Measurements from ENCODE around the gene BCKDHA. TPM values are rescaled to one million over a fixed set of nuclear protein-coding genes. Genes with fewer than 3 reads are reported as not detected.

The BCKDHA gene
- total and polyA plus RNA-seq, 2 experiments from 2014 or later, result 26.8 to 29.4 TPM

- H3K4me2 ChIP-seq (ENCODE audit: unreplicated experiment), result no peak overlapping the region
- H3K36me3 ChIP-seq (ENCODE audit: low read depth), result no peaks in the 10 kb centered on the region
Observed at GRCh38 chr19:41386442-41386841, 11.2 kb upstream of the BCKDHA start.

GRCh38 chr19:41391618-41392017 lies 6.0 kb upstream of the BCKDHA start:
- H3K36me3 ChIP-seq (ENCODE audit: low read depth), result no peaks in the 10 kb centered on the region
- TF ChIP-seq EZH2phosphoT487 (IDR thresholded peaks at IDR 0.05; ENCODE audit: insufficient read depth, low read depth) (no peak), EZH2 (IDR thresholded peaks at IDR 0.05; ENCODE audit: insufficient read depth, poor library complexity, severe bottlenecking) (no peak)
- H3K4me1 ChIP-seq (ENCODE audit: insufficient read depth), result no peaks in the 10 kb centered on the region
- no peak overlapping the region for H3K4me3 ChIP-seq
- no peak overlapping the region for H3K9ac ChIP-seq
- H2AFZ ChIP-seq, result no peak overlapping the region
- H4K20me1 ChIP-seq (ENCODE audit: insufficient read depth), result no peaks in the 10 kb centered on the region
- in situ Hi-C loops (cut with MboI), result no loop called here
- WGBS, 2 experiments (ENCODE audit: low coverage in 1 of 2, low lambda C conversion rate in 2 of 2, missing lambda C conversion rate in 2 of 2), result 83 to 84% methylated on average over 8 to 11 of the region's 11 CpGs
- H3F3A ChIP-seq (ENCODE audit: insufficient read depth), result no peaks in the 10 kb centered on the region
- H3K9me3 ChIP-seq (ENCODE audit: low read depth), result no peaks in the 10 kb centered on the region
- no peaks in the 10 kb centered on the region for H3K9me2 ChIP-seq (ENCODE audit: insufficient read depth)
- H3K4me2 ChIP-seq (ENCODE audit: unreplicated experiment), result no peak overlapping the region
- no peaks in the 10 kb centered on the region for H3K27me3 ChIP-seq (replicated peaks; ENCODE audit: insufficient read depth)
- DNase-seq, result no peak
- H3K79me2 ChIP-seq (ENCODE audit: insufficient read depth), result peaks cover 13% of the 10 kb centered on the region
- H3K27ac ChIP-seq, result no peak overlapping the region

More at GRCh38 chr19:41386442-41386841, 11.2 kb upstream of the BCKDHA start:
- TF ChIP-seq EZH2phosphoT487 (IDR thresholded peaks at IDR 0.05; ENCODE audit: insufficient read depth, low read depth), result no peak
- TF ChIP-seq EZH2 (IDR thresholded peaks at IDR 0.05; ENCODE audit: insufficient read depth, poor library complexity, severe bottlenecking), result no peak
- DNase-seq, result no peak
- Histone ChIP-seq H4K20me1 (ENCODE audit: insufficient read depth) (no peaks in the 10 kb centered on the region), H3K4me3 (no peak overlapping the region), H3K27me3 (replicated peaks; ENCODE audit: insufficient read depth) (no peaks in the 10 kb centered on the region), H3K4me1 (ENCODE audit: insufficient read depth) (no peaks in the 10 kb centered on the region), H3K27ac (no peak overlapping the region), H3K9ac (no peak overlapping the region), H2AFZ (no peak overlapping the region), H3K9me3 (ENCODE audit: low read depth) (no peaks in the 10 kb centered on the region), H3F3A (ENCODE audit: insufficient read depth) (no peaks in the 10 kb centered on the region), H3K9me2 (ENCODE audit: insufficient read depth) (no peaks in the 10 kb centered on the region), H3K79me2 (ENCODE audit: insufficient read depth) (no peaks in the 10 kb centered on the region)
- 87 to 91% methylated on average over 13 of the region's 13 CpGs for WGBS, 2 experiments (ENCODE audit: low coverage in 1 of 2, low lambda C conversion rate in 2 of 2, missing lambda C conversion rate in 2 of 2)
- in situ Hi-C loops (cut with MboI), result no loop called here

GRCh38 chr19:41392775-41393174 lies 4.8 kb upstream of the BCKDHA start:
- H3K9me3 ChIP-seq (ENCODE audit: low read depth), result no peaks in the 10 kb centered on the region
- H3K27ac ChIP-seq, result no peak overlapping the region
- no peak for DNase-seq
- WGBS, 2 experiments (ENCODE audit: low coverage in 1 of 2, low lambda C conversion rate in 2 of 2, missing lambda C conversion rate in 2 of 2), result 79 to 90% methylated on average over 12 of the region's 12 CpGs
- no peak overlapping the region for H3K4me3 ChIP-seq
- peaks cover 19% of the 10 kb centered on the region for H3K79me2 ChIP-seq (ENCODE audit: insufficient read depth)
- in situ Hi-C loops (cut with MboI), result no loop called here
- H3K36me3 ChIP-seq (ENCODE audit: low read depth), result no peaks in the 10 kb centered on the region
- TF ChIP-seq EZH2 (IDR thresholded peaks at IDR 0.05; ENCODE audit: insufficient read depth, poor library complexity, severe bottlenecking) (no peak), EZH2phosphoT487 (IDR thresholded peaks at IDR 0.05; ENCODE audit: insufficient read depth, low read depth) (no peak)
- H3K9me2 ChIP-seq (ENCODE audit: insufficient read depth), result no peaks in the 10 kb centered on the region
- H2AFZ ChIP-seq, result no peak overlapping the region
- no peak overlapping the region for H3K4me2 ChIP-seq (ENCODE audit: unreplicated experiment)
- no peak overlapping the region for H3K9ac ChIP-seq
- H4K20me1 ChIP-seq (ENCODE audit: insufficient read depth), result no peaks in the 10 kb centered on the region
- no peaks in the 10 kb centered on the region for H3K27me3 ChIP-seq (replicated peaks; ENCODE audit: insufficient read depth)
- H3F3A ChIP-seq (ENCODE audit: insufficient read depth), result no peaks in the 10 kb centered on the region
- no peaks in the 10 kb centered on the region for H3K4me1 ChIP-seq (ENCODE audit: insufficient read depth)

- Histone ChIP-seq H4K20me1 (ENCODE audit: insufficient read depth) (no peaks in the 10 kb centered on the region), H3K9me3 (ENCODE audit: low read depth) (no peaks in the 10 kb centered on the region), H3K79me2 (ENCODE audit: insufficient read depth) (peaks cover 41% of the 10 kb centered on the region), H3K36me3 (ENCODE audit: low read depth) (no peaks in the 10 kb centered on the region), H3K9me2 (ENCODE audit: insufficient read depth) (no peaks in the 10 kb centered on the region), H3K27me3 (replicated peaks; ENCODE audit: insufficient read depth) (no peaks in the 10 kb centered on the region), H3K4me2 (ENCODE audit: unreplicated experiment) (no peak overlapping the region), H3K4me3 (no peak overlapping the region), H3K4me1 (ENCODE audit: insufficient read depth) (peaks cover 8% of the 10 kb centered on the region), H3K27ac (no peak overlapping the region), H2AFZ (no peak overlapping the region), H3K9ac (no peak overlapping the region), H3F3A (ENCODE audit: insufficient read depth) (no peaks in the 10 kb centered on the region)
- WGBS, 2 experiments (ENCODE audit: low coverage in 1 of 2, low lambda C conversion rate in 2 of 2, missing lambda C conversion rate in 2 of 2), result 55 to 62% methylated on average over 6 of the region's 6 CpGs
- no peak for DNase-seq
- no peak for TF ChIP-seq EZH2 (IDR thresholded peaks at IDR 0.05; ENCODE audit: insufficient read depth, poor library complexity, severe bottlenecking)
- in situ Hi-C loops (cut with MboI), result no loop called here
Observed at GRCh38 chr19:41395355-41395754, 2.3 kb upstream of the BCKDHA start.

- Histone ChIP-seq H3K4me2 (ENCODE audit: unreplicated experiment) (peak overlapping the region; percentile 94), H3K9me2 (ENCODE audit: insufficient read depth) (no peaks in the 10 kb centered on the region), H3K79me2 (ENCODE audit: insufficient read depth) (peaks cover 41% of the 10 kb centered on the region), H3F3A (ENCODE audit: insufficient read depth) (no peaks in the 10 kb centered on the region), H3K9me3 (ENCODE audit: low read depth) (no peaks in the 10 kb centered on the region), H3K36me3 (ENCODE audit: low read depth) (no peaks in the 10 kb centered on the region), H2AFZ (peak overlapping the region; percentile 87), H3K27ac (peak overlapping the region; percentile 93), H3K9ac (peak overlapping the region; percentile 98), H3K4me1 (ENCODE audit: insufficient read depth) (peaks cover 8% of the 10 kb centered on the region), H3K27me3 (replicated peaks; ENCODE audit: insufficient read depth) (no peaks in the 10 kb centered on the region), H4K20me1 (ENCODE audit: insufficient read depth) (no peaks in the 10 kb centered on the region), H3K4me3 (peak overlapping the region; percentile 100)
- TF ChIP-seq EZH2phosphoT487 (IDR thresholded peaks at IDR 0.05; ENCODE audit: insufficient read depth, low read depth) (no peak), EZH2 (IDR thresholded peaks at IDR 0.05; ENCODE audit: insufficient read depth, poor library complexity, severe bottlenecking) (no peak)
- peak; percentile 39 for DNase-seq
- in situ Hi-C loops (cut with MboI), result no loop called here
- WGBS, 2 experiments (ENCODE audit: low coverage in 1 of 2, low lambda C conversion rate in 2 of 2, missing lambda C conversion rate in 2 of 2), result 1 to 5% methylated on average over 5 of the region's 5 CpGs
Observed at GRCh38 chr19:41398050-41398418, 416 bp downstream of the BCKDHA start.
